Measurements from ENCODE around the gene HEMK1.

Gene HEMK1

GRCh38 chr3:50603261-50604109 lies 34.2 kb downstream of the HEMK1 start:
- DNase-seq, result no peak

GRCh38 chr3:50604110-50604621 lies 34.8 kb downstream of the HEMK1 start:
- DNase-seq, result no peak

GRCh38 chr3:50604628-50605588 lies 35.6 kb downstream of the HEMK1 start:
- no peak for DNase-seq

- no peak for DNase-seq
Measured at GRCh38 chr3:50605901-50606326, 36.6 kb downstream of the HEMK1 start.

GRCh38 chr3:50606596-50606995 lies 37.3 kb downstream of the HEMK1 start:
- DNase-seq, result no peak

- DNase-seq, result no peak
Measured at GRCh38 chr3:50607271-50608091, 38.2 kb downstream of the HEMK1 start.

GRCh38 chr3:50608278-50608677 lies 39.0 kb downstream of the HEMK1 start:
- DNase-seq, result no peak

- no peak for DNase-seq
Measured at GRCh38 chr3:50609071-50609762, 39.9 kb downstream of the HEMK1 start.

GRCh38 chr3:50609763-50610085 lies 40.4 kb downstream of the HEMK1 start:
- DNase-seq, result no peak

GRCh38 chr3:50610181-50610971 lies 41.1 kb downstream of the HEMK1 start:
- DNase-seq, result no peak

GRCh38 chr3:50610992-50611463 lies 41.7 kb downstream of the HEMK1 start:
- no peak for DNase-seq

- peak; percentile 56 to 63 for DNase-seq
Measured at GRCh38 chr3:50611464-50612233, 42.3 kb downstream of the HEMK1 start, which contains the start of gene CISH. CISH (minus strand) TSS chr3:50611774; CDS start chr3:50611650, 124 bp downstream.

- no peak for DNase-seq
Measured at GRCh38 chr3:50612234-50612882, 43.0 kb downstream of the HEMK1 start.

- DNase-seq, result no peak
Measured at GRCh38 chr3:50612970-50613846, 43.9 kb downstream of the HEMK1 start.

GRCh38 chr3:50615190-50615589 lies 45.9 kb downstream of the HEMK1 start:
- DNase-seq, result no peak

- peak; percentile 31 to 51 for DNase-seq
Measured at GRCh38 chr3:50616003-50616769, 46.9 kb downstream of the HEMK1 start.

GRCh38 chr3:50616770-50617095 lies 47.4 kb downstream of the HEMK1 start:
- DNase-seq, result peak; percentile 27 to 53
